ENCODE data around the gene IL1RL1. TPM values are rescaled to one million over a fixed set of nuclear protein-coding genes. Genes with fewer than 3 reads are reported as not detected.

Gene IL1RL1
- total RNA-seq, 1 experiment from 2014 or later = not detected

- H3K9me3 Mint-ChIP-seq = peaks cover 6% of the 10 kb centered on the region
- no peak for TF ChIP-seq MLX (CRISPR knock-in tag; IDR thresholded peaks at IDR 0.05)
- no peak for TF ChIP-seq ZNF416 (CRISPR knock-in tag; IDR thresholded peaks at IDR 0.05)
- TF ChIP-seq RELA (CRISPR knock-in tag; IDR thresholded peaks at IDR 0.05; ENCODE audit: borderline replicate concordance) = no peak
- no peak for TF ChIP-seq ATF2 (CRISPR knock-in tag; IDR thresholded peaks at IDR 0.05; ENCODE audit: borderline replicate concordance, low read depth)
- no peak for TF ChIP-seq ZNF138 (CRISPR knock-in tag; conservative IDR thresholded peaks at IDR 0.05)
- no peak for TF ChIP-seq ZNF317 (CRISPR knock-in tag; IDR thresholded peaks at IDR 0.05; ENCODE audit: borderline replicate concordance, low read depth)
- no peak for TF ChIP-seq IRF1 (CRISPR knock-in tag; IDR thresholded peaks at IDR 0.05)
- no peak for TF ChIP-seq FOXP4 (CRISPR knock-in tag; IDR thresholded peaks at IDR 0.05)
- TF ChIP-seq FOXK1 (CRISPR knock-in tag; IDR thresholded peaks at IDR 0.05) = no peak
- TF ChIP-seq TEAD4 (CRISPR knock-in tag; IDR thresholded peaks at IDR 0.05) = no peak
- no peak for TF ChIP-seq CBFB (CRISPR knock-in tag; IDR thresholded peaks at IDR 0.05; ENCODE audit: low read depth)
- H3K4me3 Mint-ChIP-seq = no peak overlapping the region
- no peaks in the 10 kb centered on the region for H3K36me3 Mint-ChIP-seq
- ATAC-seq (no peak), DNase-seq (ENCODE audit: low spot score) (no peak)
- ChIA-PET POLR2A (no interaction called here), CTCF (no interaction called here)
- no peaks in the 10 kb centered on the region for H3K27me3 Mint-ChIP-seq (ENCODE audit: low read depth)
- no peaks in the 10 kb centered on the region for H3K4me1 Mint-ChIP-seq
- H3K27ac Mint-ChIP-seq = no peak overlapping the region
Observed at GRCh38 chr2:102337481-102338386, 26.4 kb downstream of the IL1RL1 start.

- Mint-ChIP-seq H3K27me3 (ENCODE audit: low read depth) (no peaks in the 10 kb centered on the region), H3K9me3 (no peaks in the 10 kb centered on the region), H3K36me3 (no peaks in the 10 kb centered on the region), H3K4me3 (no peak overlapping the region), H3K27ac (no peak overlapping the region), H3K4me1 (no peaks in the 10 kb centered on the region)
- CTCF ChIA-PET = interaction anchor here (0.6 kb wide), 2 partner anchors 15 to 131 kb away, joined by 3 to 4 read pairs; no protein-coding TSS in a partner anchor
- POLR2A ChIA-PET = no interaction called here
- ATAC-seq (no peak), DNase-seq (ENCODE audit: low spot score) (no peak)
- no peak for TF ChIP-seq ATF1 (CRISPR knock-in tag; IDR thresholded peaks at IDR 0.05)
- no peak for TF ChIP-seq ETV6 (CRISPR knock-in tag; IDR thresholded peaks at IDR 0.05)
- TF ChIP-seq ZNF532 (CRISPR knock-in tag; IDR thresholded peaks at IDR 0.05; ENCODE audit: borderline replicate concordance) = no peak
- TF ChIP-seq HMGA2 (CRISPR knock-in tag; IDR thresholded peaks at IDR 0.05) = no peak
- TF ChIP-seq ESRRA (CRISPR knock-in tag; IDR thresholded peaks at IDR 0.05; ENCODE audit: borderline replicate concordance) = no peak
- TF ChIP-seq ZNF423 (CRISPR knock-in tag; IDR thresholded peaks at IDR 0.05) = no peak
- TF ChIP-seq MXD4 (CRISPR knock-in tag; IDR thresholded peaks at IDR 0.05; ENCODE audit: borderline replicate concordance) = no peak
- TF ChIP-seq MYBL2 (CRISPR knock-in tag; IDR thresholded peaks at IDR 0.05) = no peak
- no peak for TF ChIP-seq RELA (CRISPR knock-in tag; IDR thresholded peaks at IDR 0.05; ENCODE audit: borderline replicate concordance)
- no peak for TF ChIP-seq CBFB (CRISPR knock-in tag; IDR thresholded peaks at IDR 0.05; ENCODE audit: low read depth)
- TF ChIP-seq TEAD4 (CRISPR knock-in tag; IDR thresholded peaks at IDR 0.05) = no peak
- TF ChIP-seq ZNF416 (CRISPR knock-in tag; IDR thresholded peaks at IDR 0.05) = no peak
- no peak for TF ChIP-seq E2F1 (CRISPR knock-in tag; IDR thresholded peaks at IDR 0.05)
- no peak for TF ChIP-seq ZNF219 (CRISPR knock-in tag; IDR thresholded peaks at IDR 0.05; ENCODE audit: borderline replicate concordance)
Observed at GRCh38 chr2:102340778-102341177, 29.4 kb downstream of the IL1RL1 start.

Data from WTC11 (cell line).